Fibroblast of lung (primary cell): ENCODE data around the gene ZFP36L1. TPM values are rescaled to one million over a fixed set of nuclear protein-coding genes. Genes with fewer than 3 reads are reported as not detected.

Experiments
- DNase-seq, 2 donors: peaks; one replicate each; pipeline versions ENCODE4 v3.0.0 to v3.0.0-alpha.2; 2010; ENCODE audit warnings: low read depth in 2 of 2
- H2AFZ ChIP-seq: 2 replicates; pipeline ENCODE4 v1.5.1; 2012; ENCODE audit warnings: low read length, control low read depth, inconsistent platforms
- H3K27ac ChIP-seq: 2 replicates; pipeline ENCODE4 v1.5.1; 2011; ENCODE audit warnings: low read length, control low read depth; ENCODE audit not compliant: insufficient read depth
- H3K27me3 ChIP-seq: 2 replicates; pipeline ENCODE4 v1.5.1; 2011; ENCODE audit warnings: mild to moderate bottlenecking, low read length; ENCODE audit not compliant: control insufficient read depth, insufficient read depth
- H3K36me3 ChIP-seq: 2 replicates; pipeline ENCODE4 v1.5.1; 2011; ENCODE audit warnings: low read length; ENCODE audit not compliant: control insufficient read depth, insufficient read depth
- H3K4me1 ChIP-seq: 2 replicates; pipeline ENCODE4 v1.5.1; 2011; ENCODE audit warnings: low read length; ENCODE audit not compliant: control insufficient read depth, insufficient read depth; ENCODE audit errors: extremely low read depth
- H3K4me2 ChIP-seq: 2 replicates; pipeline ENCODE4 v1.5.1; 2011; ENCODE audit warnings: low read length, control low read depth; ENCODE audit not compliant: insufficient read depth; ENCODE audit errors: extremely low read depth
- H3K4me3 ChIP-seq, 4 experiments: fragments of 200-600 bp in 1 of 4; sonication (generic) in 1 of 4; replicated peaks in 1 of 4; 2 replicates each; pipeline ENCODE4 v1.5.1; 2011 to 2016; ENCODE audit warnings: low read length in 4 of 4, low read depth in 3 of 4, mild to moderate bottlenecking in 3 of 4, control low read depth in 2 of 4, inconsistent platforms in 1 of 4, mixed read lengths in 1 of 4; ENCODE audit not compliant: insufficient read depth in 1 of 4; ENCODE audit errors: control extremely low read depth in 1 of 4
- H3K79me2 ChIP-seq: 2 replicates; pipeline ENCODE4 v1.5.1; 2012; ENCODE audit warnings: mild to moderate bottlenecking, low read length, inconsistent platforms; ENCODE audit not compliant: control insufficient read depth, insufficient read depth
- H3K9ac ChIP-seq: 2 replicates; pipeline ENCODE4 v1.5.1; 2011; ENCODE audit warnings: mild to moderate bottlenecking, low read length, control low read depth; ENCODE audit not compliant: insufficient read depth
- H3K9me3 ChIP-seq: 2 replicates; pipeline ENCODE4 v1.5.1; 2012; ENCODE audit warnings: low read depth, low read length; ENCODE audit not compliant: control insufficient read depth, insufficient read depth
- H4K20me1 ChIP-seq: 2 replicates; pipeline ENCODE4 v1.5.1; 2011; ENCODE audit warnings: low read length; ENCODE audit not compliant: control insufficient read depth, insufficient read depth; ENCODE audit errors: extremely low read depth
- EZH2 ChIP-seq: IDR thresholded peaks from 2 replicates; pipeline ENCODE4 v1.5.1; 2012; ENCODE audit warnings: low read length, control low read depth, mild to moderate bottlenecking; ENCODE audit errors: missing control alignments
- polyA plus RNA-seq, 2 donors: library from polyadenylated mRNA; depleted of rRNA in 1 of 2; stranded (reverse) in 1 of 2; unstranded in 1 of 2; fragments of >200 nt; gene quantifications; 2 replicates each; pipeline ENCODE4 v1.2.1, GENCODE V29; 2011 to 2012; ENCODE audit warnings: missing spikeins in 1 of 2
- total RNA-seq: library from RNA; depleted of rRNA; stranded (reverse); fragments of >200 nt; gene quantifications from 2 replicates; pipeline ENCODE4 v1.2.1, GENCODE V29; 2014
- TF ChIP-seq, protein P1 (sequence below), 2 donors: IDR thresholded peaks in 1 of 2; conservative IDR thresholded peaks in 1 of 2; 1 replicate in 1 of 2; 2 replicates in 1 of 2; pipeline ENCODE4 v1.5.1; 2011 to 2012; ENCODE audit warnings: low read length in 2 of 2, control low read depth in 1 of 2, inconsistent platforms in 1 of 2, low read depth in 1 of 2, mild to moderate bottlenecking in 1 of 2

ZFP36L1 gene
- total and polyA plus RNA-seq, 2 donors (not counting 1 experiment from before 2014, with no cell fraction given), result 22.0 to 41.7 TPM

DNA sequence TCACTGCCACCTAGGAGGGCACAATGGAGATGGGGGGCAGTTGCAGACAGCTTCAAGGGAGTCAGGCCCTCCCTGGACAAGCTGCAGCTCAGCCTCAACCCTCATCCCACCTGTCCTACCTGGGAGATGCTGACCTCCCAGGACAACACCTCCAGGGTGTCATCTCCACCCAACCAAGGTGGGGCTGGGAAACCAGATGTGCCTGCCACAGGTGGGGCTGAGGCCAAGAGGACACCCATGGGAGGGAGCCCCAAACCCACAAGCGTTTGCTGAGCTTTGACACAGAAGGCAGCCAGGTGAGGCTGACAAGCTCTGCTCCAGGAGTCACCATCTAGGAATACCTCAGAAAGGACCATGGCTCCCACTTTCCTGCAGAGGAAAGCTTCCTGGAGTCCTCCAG is 31.5 kb downstream of the ZFP36L1 start:
- Histone ChIP-seq H3K9me3 (no peaks in the 10 kb centered on the region), H3K4me3 (no peak overlapping the region), H3K27ac (no peak overlapping the region), H3K4me1 (peaks cover 5% of the 10 kb centered on the region), H3K79me2 (no peaks in the 10 kb centered on the region), H3K36me3 (no peaks in the 10 kb centered on the region), H3K9ac (no peak overlapping the region), H3K4me2 (no peak overlapping the region), H2AFZ (no peak overlapping the region), H4K20me1 (no peaks in the 10 kb centered on the region), H3K27me3 (no peaks in the 10 kb centered on the region)
- no peak for DNase-seq
- TF ChIP-seq EZH2, result no peak
- TF ChIP-seq, protein P1, sequence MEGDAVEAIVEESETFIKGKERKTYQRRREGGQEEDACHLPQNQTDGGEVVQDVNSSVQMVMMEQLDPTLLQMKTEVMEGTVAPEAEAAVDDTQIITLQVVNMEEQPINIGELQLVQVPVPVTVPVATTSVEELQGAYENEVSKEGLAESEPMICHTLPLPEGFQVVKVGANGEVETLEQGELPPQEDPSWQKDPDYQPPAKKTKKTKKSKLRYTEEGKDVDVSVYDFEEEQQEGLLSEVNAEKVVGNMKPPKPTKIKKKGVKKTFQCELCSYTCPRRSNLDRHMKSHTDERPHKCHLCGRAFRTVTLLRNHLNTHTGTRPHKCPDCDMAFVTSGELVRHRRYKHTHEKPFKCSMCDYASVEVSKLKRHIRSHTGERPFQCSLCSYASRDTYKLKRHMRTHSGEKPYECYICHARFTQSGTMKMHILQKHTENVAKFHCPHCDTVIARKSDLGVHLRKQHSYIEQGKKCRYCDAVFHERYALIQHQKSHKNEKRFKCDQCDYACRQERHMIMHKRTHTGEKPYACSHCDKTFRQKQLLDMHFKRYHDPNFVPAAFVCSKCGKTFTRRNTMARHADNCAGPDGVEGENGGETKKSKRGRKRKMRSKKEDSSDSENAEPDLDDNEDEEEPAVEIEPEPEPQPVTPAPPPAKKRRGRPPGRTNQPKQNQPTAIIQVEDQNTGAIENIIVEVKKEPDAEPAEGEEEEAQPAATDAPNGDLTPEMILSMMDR (conservative IDR thresholded peaks at IDR 0.05 in 1 of 2, IDR thresholded peaks at IDR 0.05 in 1 of 2; ENCODE audit: low read depth in 1 of 2, low read length in 2 of 2), result no peak

DNA sequence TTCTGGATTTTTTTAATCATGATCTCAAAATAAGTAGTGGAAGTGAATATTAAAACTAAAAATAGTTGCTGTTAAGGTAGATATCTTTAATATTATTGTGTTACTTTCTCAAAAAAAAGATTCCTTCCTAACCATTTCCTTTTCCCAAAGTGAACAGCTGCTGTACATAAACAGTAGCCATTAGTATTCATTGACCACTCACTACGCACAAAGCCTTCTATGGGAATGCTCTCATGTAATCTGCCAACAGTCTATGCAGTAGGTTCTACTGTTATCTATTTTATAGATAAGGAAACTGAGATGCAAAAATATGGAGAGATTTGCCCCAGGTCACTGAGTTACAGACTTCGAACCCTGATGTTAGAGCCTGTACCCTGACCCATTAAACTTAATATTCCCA is 32.1 kb downstream of the ZFP36L1 start:
- Histone ChIP-seq H2AFZ (no peak overlapping the region), H3K27me3 (no peaks in the 10 kb centered on the region), H3K4me3 (no peak overlapping the region), H3K9me3 (no peaks in the 10 kb centered on the region), H3K79me2 (no peaks in the 10 kb centered on the region), H3K27ac (no peak overlapping the region), H3K4me1 (peaks cover 5% of the 10 kb centered on the region), H3K36me3 (no peaks in the 10 kb centered on the region), H4K20me1 (no peaks in the 10 kb centered on the region), H3K9ac (no peak overlapping the region), H3K4me2 (no peak overlapping the region)
- TF ChIP-seq, protein P1 (conservative IDR thresholded peaks at IDR 0.05 in 1 of 2, IDR thresholded peaks at IDR 0.05 in 1 of 2; ENCODE audit: low read depth in 1 of 2, low read length in 2 of 2), result no peak
- TF ChIP-seq EZH2, result no peak
- DNase-seq, result no peak

DNA sequence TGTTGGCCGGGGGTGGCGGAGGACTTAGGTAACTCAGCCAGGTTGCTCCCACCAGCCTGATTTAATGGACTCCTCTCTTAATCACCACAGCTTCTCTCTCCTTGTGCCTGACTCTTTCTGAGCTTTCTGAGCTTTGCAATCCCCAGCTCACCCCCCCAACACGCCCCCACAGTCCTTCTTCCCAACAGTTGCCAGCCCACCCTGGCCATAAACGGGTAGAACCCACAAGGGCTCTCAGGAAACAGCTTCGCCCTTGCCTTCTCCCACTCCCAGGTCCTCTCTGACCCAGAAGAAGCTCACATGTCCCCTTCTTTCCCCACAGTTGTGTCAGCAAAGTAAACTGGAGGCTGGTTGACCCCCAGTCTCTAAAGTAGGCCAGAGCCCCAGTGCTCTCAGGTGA is 32.9 kb downstream of the ZFP36L1 start:
- no peak overlapping the region for H3K4me2 ChIP-seq
- H3K79me2 ChIP-seq, result no peaks in the 10 kb centered on the region
- no peak for DNase-seq
- H2AFZ ChIP-seq, result no peak overlapping the region
- H3K36me3 ChIP-seq, result no peaks in the 10 kb centered on the region
- no peaks in the 10 kb centered on the region for H3K27me3 ChIP-seq
- H3K4me3 ChIP-seq, result no peak overlapping the region
- no peak for TF ChIP-seq EZH2
- TF ChIP-seq, protein P1 (conservative IDR thresholded peaks at IDR 0.05 in 1 of 2, IDR thresholded peaks at IDR 0.05 in 1 of 2; ENCODE audit: low read depth in 1 of 2, low read length in 2 of 2), result no peak
- H3K27ac ChIP-seq, result no peak overlapping the region
- no peaks in the 10 kb centered on the region for H3K9me3 ChIP-seq
- H3K4me1 ChIP-seq, result peaks cover 5% of the 10 kb centered on the region
- no peaks in the 10 kb centered on the region for H4K20me1 ChIP-seq
- no peak overlapping the region for H3K9ac ChIP-seq
